Right lobe of liver (tissue), 4 donors: Measurements from ENCODE around the gene NAB2.

Source experiments
- CTCF ChIP-seq, 4 donors: fragments of 200-600 bp in 3 of 4; fragments of 450-650 bp in 1 of 4; IDR thresholded peaks; one replicate each; pipeline versions ENCODE4 v1.5.1 to v1.8.0; 2016 to 2022; ENCODE audit warnings: antibody characterized with exemption in 4 of 4, mild to moderate bottlenecking in 2 of 4
- POLR2A ChIP-seq: fragments of 450-650 bp; IDR thresholded peaks from one replicate; pipeline ENCODE4 v1.6.1; 2017; ENCODE audit warnings: antibody characterized with exemption, mild to moderate bottlenecking
- donor health status: DM: no; HTN: no; CAD: no.
- donor health status: DM: no; HTN: no; CAD: no.
- donor health status: DM: no; HTN: yes; CAD: no.

GRCh38 chr12:57042695-57043094, 46.2 kb upstream of the NAB2 start:
- TF ChIP-seq CTCF (IDR thresholded peaks at IDR 0.05) = no peak
- no peak for TF ChIP-seq POLR2A
